ENCODE results near the gene LPP.

LPP gene

DNA sequence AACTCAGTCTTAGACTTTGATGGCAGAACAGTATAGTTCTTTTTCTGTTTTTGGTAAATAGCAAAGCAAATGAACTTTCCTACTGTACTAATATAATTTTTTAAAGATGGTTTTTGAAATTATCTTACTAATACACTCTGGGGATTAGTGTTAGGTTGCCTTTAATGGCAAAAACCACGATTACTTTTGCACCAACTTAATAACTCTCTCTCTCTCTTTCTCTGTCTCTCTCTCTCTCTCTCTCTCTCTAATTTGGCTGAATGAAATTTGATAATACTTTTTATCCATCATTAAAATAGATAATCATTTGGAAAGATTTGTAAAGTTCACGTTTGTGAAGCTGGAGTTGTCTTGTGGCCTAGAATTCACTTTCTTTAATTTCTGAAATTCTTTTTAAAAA, 257.8 kb downstream of the LPP start:
- no peak overlapping the region for H3K9ac ChIP-seq (ENCODE audit: low read length)
- no peaks in the 10 kb centered on the region for H4K20me1 ChIP-seq (ENCODE audit: insufficient read depth, low read length)
- H3K27ac ChIP-seq (ENCODE audit: low read depth, low read length, poor library complexity, severe bottlenecking), result no peak overlapping the region
- no peaks in the 10 kb centered on the region for H3F3A ChIP-seq (ENCODE audit: insufficient read depth, low read length)
- TF ChIP-seq, protein P1, sequence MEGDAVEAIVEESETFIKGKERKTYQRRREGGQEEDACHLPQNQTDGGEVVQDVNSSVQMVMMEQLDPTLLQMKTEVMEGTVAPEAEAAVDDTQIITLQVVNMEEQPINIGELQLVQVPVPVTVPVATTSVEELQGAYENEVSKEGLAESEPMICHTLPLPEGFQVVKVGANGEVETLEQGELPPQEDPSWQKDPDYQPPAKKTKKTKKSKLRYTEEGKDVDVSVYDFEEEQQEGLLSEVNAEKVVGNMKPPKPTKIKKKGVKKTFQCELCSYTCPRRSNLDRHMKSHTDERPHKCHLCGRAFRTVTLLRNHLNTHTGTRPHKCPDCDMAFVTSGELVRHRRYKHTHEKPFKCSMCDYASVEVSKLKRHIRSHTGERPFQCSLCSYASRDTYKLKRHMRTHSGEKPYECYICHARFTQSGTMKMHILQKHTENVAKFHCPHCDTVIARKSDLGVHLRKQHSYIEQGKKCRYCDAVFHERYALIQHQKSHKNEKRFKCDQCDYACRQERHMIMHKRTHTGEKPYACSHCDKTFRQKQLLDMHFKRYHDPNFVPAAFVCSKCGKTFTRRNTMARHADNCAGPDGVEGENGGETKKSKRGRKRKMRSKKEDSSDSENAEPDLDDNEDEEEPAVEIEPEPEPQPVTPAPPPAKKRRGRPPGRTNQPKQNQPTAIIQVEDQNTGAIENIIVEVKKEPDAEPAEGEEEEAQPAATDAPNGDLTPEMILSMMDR (IDR thresholded peaks at IDR 0.05; ENCODE audit: low read length), result no peak
- no peak for TF ChIP-seq EZH2 (IDR thresholded peaks at IDR 0.05; ENCODE audit: borderline replicate concordance, low read length)
- no peaks in the 10 kb centered on the region for H3K9me2 ChIP-seq (ENCODE audit: low read depth, low read length)
- H3K27me3 ChIP-seq (ENCODE audit: insufficient read depth, low read length), result no peaks in the 10 kb centered on the region
- H3K4me3 ChIP-seq (ENCODE audit: low read depth, low read length, poor library complexity, severe bottlenecking), result no peak overlapping the region
- peaks cover 2% of the 10 kb centered on the region for H3K4me1 ChIP-seq (ENCODE audit: insufficient read depth, low read length, severe bottlenecking)
- H3K79me2 ChIP-seq (ENCODE audit: insufficient read depth, low read length), result no peaks in the 10 kb centered on the region
- H3K9me3 ChIP-seq (ENCODE audit: low read length), result no peaks in the 10 kb centered on the region
- H2AFZ ChIP-seq (ENCODE audit: low read length), result no peak overlapping the region
- no peak overlapping the region for H3K4me2 ChIP-seq (ENCODE audit: low read length)
- no peaks in the 10 kb centered on the region for H3K36me3 ChIP-seq (ENCODE audit: insufficient read depth, low read length)

DNA sequence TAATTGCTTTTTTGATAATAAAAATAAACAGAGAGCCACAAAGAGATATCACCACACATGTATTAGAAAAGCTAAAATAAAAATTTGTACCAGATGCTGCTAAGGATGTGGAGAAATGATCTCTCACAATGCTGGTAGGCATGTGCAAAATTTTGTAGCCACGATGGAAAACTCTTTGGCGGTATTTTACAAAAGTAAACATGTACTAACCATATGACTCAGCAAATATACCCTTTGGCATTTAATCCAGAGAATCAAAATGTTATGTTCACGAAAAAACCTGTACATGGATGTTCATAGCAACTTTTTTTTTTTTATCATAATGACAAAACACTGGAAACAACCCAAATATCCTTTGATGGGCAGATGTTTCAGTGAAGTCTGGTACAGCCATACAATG, 261.2 kb downstream of the LPP start:
- Histone ChIP-seq H2AFZ (ENCODE audit: low read length) (no peak overlapping the region), H3K9me2 (ENCODE audit: low read depth, low read length) (no peaks in the 10 kb centered on the region), H3K79me2 (ENCODE audit: insufficient read depth, low read length) (no peaks in the 10 kb centered on the region)

DNA sequence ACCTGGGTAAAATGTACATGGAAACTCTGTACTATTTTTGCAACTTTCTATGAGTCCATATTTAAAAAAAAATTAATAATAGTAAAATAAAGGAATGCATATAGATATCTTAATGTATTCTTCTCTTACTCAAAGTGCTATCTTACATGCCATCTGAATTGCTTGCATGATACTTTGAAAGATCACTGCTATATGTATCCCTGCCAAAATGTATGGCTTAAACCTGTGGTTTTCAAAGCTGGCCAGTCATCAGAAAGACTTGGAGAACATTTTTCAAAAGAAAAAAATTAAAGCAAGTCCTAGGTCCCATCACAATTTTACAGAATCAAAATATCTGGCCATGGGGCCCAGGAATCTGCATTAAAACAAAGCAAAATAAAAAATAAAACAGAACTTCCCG, 262.1 kb downstream of the LPP start:
- H3F3A ChIP-seq (ENCODE audit: insufficient read depth, low read length), result no peaks in the 10 kb centered on the region
- no peaks in the 10 kb centered on the region for H3K9me3 ChIP-seq (ENCODE audit: low read length)
- H4K20me1 ChIP-seq (ENCODE audit: insufficient read depth, low read length), result no peaks in the 10 kb centered on the region
- H3K36me3 ChIP-seq (ENCODE audit: insufficient read depth, low read length), result no peaks in the 10 kb centered on the region
- H3K9me2 ChIP-seq (ENCODE audit: low read depth, low read length), result no peaks in the 10 kb centered on the region
- TF ChIP-seq, protein P1 (IDR thresholded peaks at IDR 0.05; ENCODE audit: low read length), result no peak
- TF ChIP-seq EZH2 (IDR thresholded peaks at IDR 0.05; ENCODE audit: borderline replicate concordance, low read length), result no peak
- H3K27me3 ChIP-seq (ENCODE audit: insufficient read depth, low read length), result no peaks in the 10 kb centered on the region
- no peak overlapping the region for H3K4me3 ChIP-seq (ENCODE audit: low read depth, low read length, poor library complexity, severe bottlenecking)
- no peak overlapping the region for H3K4me2 ChIP-seq (ENCODE audit: low read length)
- no peak overlapping the region for H2AFZ ChIP-seq (ENCODE audit: low read length)
- H3K4me1 ChIP-seq (ENCODE audit: insufficient read depth, low read length, severe bottlenecking), result peaks cover 28% of the 10 kb centered on the region
- H3K79me2 ChIP-seq (ENCODE audit: insufficient read depth, low read length), result no peaks in the 10 kb centered on the region
- no peak overlapping the region for H3K27ac ChIP-seq (ENCODE audit: low read depth, low read length, poor library complexity, severe bottlenecking)
- no peak overlapping the region for H3K9ac ChIP-seq (ENCODE audit: low read length)

More for the DNA sequence above, 261.2 kb downstream of the LPP start:
- H3K27ac ChIP-seq (ENCODE audit: low read depth, low read length, poor library complexity, severe bottlenecking), result no peak overlapping the region
- no peaks in the 10 kb centered on the region for H3K36me3 ChIP-seq (ENCODE audit: insufficient read depth, low read length)
- TF ChIP-seq EZH2 (IDR thresholded peaks at IDR 0.05; ENCODE audit: borderline replicate concordance, low read length), result no peak
- TF ChIP-seq, protein P1 (IDR thresholded peaks at IDR 0.05; ENCODE audit: low read length), result no peak
- H3K9me3 ChIP-seq (ENCODE audit: low read length), result no peaks in the 10 kb centered on the region
- peaks cover 20% of the 10 kb centered on the region for H3K4me1 ChIP-seq (ENCODE audit: insufficient read depth, low read length, severe bottlenecking)
- no peak overlapping the region for H3K4me3 ChIP-seq (ENCODE audit: low read depth, low read length, poor library complexity, severe bottlenecking)
- H3F3A ChIP-seq (ENCODE audit: insufficient read depth, low read length), result no peaks in the 10 kb centered on the region
- no peak overlapping the region for H3K4me2 ChIP-seq (ENCODE audit: low read length)
- no peaks in the 10 kb centered on the region for H4K20me1 ChIP-seq (ENCODE audit: insufficient read depth, low read length)
- H3K9ac ChIP-seq (ENCODE audit: low read length), result no peak overlapping the region
- no peaks in the 10 kb centered on the region for H3K27me3 ChIP-seq (ENCODE audit: insufficient read depth, low read length)
